HEK293 (cell line): ENCODE data around the gene RASD2.
A peak's percentile ranks its signal among the peaks of the same experiment; 100 is the strongest.

ENCODE experiments used
- CTCF ChIA-PET: fragments of 350-600 bp; formaldehyde crosslinking; extraction: SDS; loops from one replicate; lab custom pipeline; 2021; ENCODE audit warnings: antibody characterized with exemption; lab: Yijun Ruan, JAX
- POLR2A ChIA-PET: fragments of 300-600 bp; formaldehyde crosslinking; extraction: SDS; loops from one replicate; lab custom pipeline; 2020; ENCODE audit warnings: antibody characterized with exemption, inconsistent platforms; lab: Yijun Ruan, JAX
- H3K27ac ChIP-seq: fragments of 200-500 bp; sonication (Bioruptor generic); 2 replicates; pipeline ENCODE4 v1.5.1; 2014; ENCODE audit warnings: low read depth, low read length, control low read depth, inconsistent platforms; ENCODE audit errors: extremely low read depth
- H3K36me3 ChIP-seq, 2 experiments: fragments of 200-500 bp in 1 of 2; sonication (Bioruptor generic) in 1 of 2; 1 replicate in 1 of 2; 2 replicates in 1 of 2; pipeline ENCODE4 v1.5.1; 2014 to 2017; ENCODE audit warnings: inconsistent platforms in 2 of 2, low read length in 2 of 2; ENCODE audit not compliant: control insufficient read depth in 2 of 2, insufficient read depth in 1 of 2
- H3K4me1 ChIP-seq: fragments of 200-500 bp; sonication (Bioruptor generic); 2 replicates; pipeline ENCODE4 v1.5.1; 2014; ENCODE audit warnings: mild to moderate bottlenecking, low read length, inconsistent platforms; ENCODE audit not compliant: control insufficient read depth, insufficient read depth
- H3K4me3 ChIP-seq: 2 replicates; pipeline ENCODE4 v1.5.1; 2011; ENCODE audit warnings: low read depth, mild to moderate bottlenecking, control low read depth, low read length, moderate library complexity
- H3K9me3 ChIP-seq: fragments of 200-500 bp; sonication (Bioruptor generic); 2 replicates; pipeline ENCODE4 v1.5.1; 2014; ENCODE audit warnings: low read depth, low read length, inconsistent platforms; ENCODE audit not compliant: control insufficient read depth, insufficient read depth
- AEBP2 ChIP-seq: fragments of 450-650 bp; formaldehyde crosslinking; IDR thresholded peaks from 2 replicates; pipeline ENCODE4 v1.5.1; 2016; ENCODE audit warnings: missing biosample characterization, missing genetic modification characterization, borderline replicate concordance
- MYNN ChIP-seq: fragments of 450-650 bp; formaldehyde crosslinking; IDR thresholded peaks from 2 replicates; pipeline ENCODE4 v1.5.1; 2016; ENCODE audit warnings: missing biosample characterization, missing genetic modification characterization, borderline replicate concordance
- REST ChIP-seq: fragments of 450-650 bp; formaldehyde crosslinking; IDR thresholded peaks from 2 replicates; pipeline ENCODE4 v1.5.1; 2016; ENCODE audit warnings: missing biosample characterization, missing genetic modification characterization
- ZBTB7A ChIP-seq: fragments of 450-650 bp; formaldehyde crosslinking; IDR thresholded peaks from 2 replicates; pipeline ENCODE4 v1.5.1; 2016; ENCODE audit warnings: low read depth, missing biosample characterization, missing genetic modification characterization
- ZEB2 ChIP-seq: fragments of 450-650 bp; formaldehyde crosslinking; IDR thresholded peaks from 2 replicates; pipeline ENCODE4 v1.5.1; 2016; ENCODE audit warnings: missing biosample characterization, missing genetic modification characterization
- ZIC2 ChIP-seq: fragments of 450-650 bp; formaldehyde crosslinking; IDR thresholded peaks from 2 replicates; pipeline ENCODE4 v1.5.1; 2016; ENCODE audit warnings: missing biosample characterization, missing genetic modification characterization
- ZNF132 ChIP-seq: fragments of 450-650 bp; formaldehyde crosslinking; IDR thresholded peaks from 2 replicates; pipeline ENCODE4 v1.5.1; 2017; ENCODE audit warnings: missing biosample characterization, missing genetic modification characterization, borderline replicate concordance
- ZNF248 ChIP-seq: fragments of 450-650 bp; formaldehyde crosslinking; IDR thresholded peaks from 2 replicates; pipeline ENCODE4 v1.5.1; 2017; ENCODE audit warnings: missing biosample characterization, missing genetic modification characterization
- ZNF266 ChIP-seq: fragments of 450-650 bp; formaldehyde crosslinking; IDR thresholded peaks from 2 replicates; pipeline ENCODE4 v1.5.1; 2016; ENCODE audit warnings: missing biosample characterization, missing genetic modification characterization, low read depth
- ZNF311 ChIP-seq: fragments of 450-650 bp; formaldehyde crosslinking; IDR thresholded peaks from 2 replicates; pipeline ENCODE4 v1.5.1; 2017; ENCODE audit warnings: missing biosample characterization, missing genetic modification characterization, borderline replicate concordance
- ZNF354C ChIP-seq: fragments of 450-650 bp; formaldehyde crosslinking; IDR thresholded peaks from 2 replicates; pipeline ENCODE4 v1.5.1; 2016; ENCODE audit warnings: missing biosample characterization, missing genetic modification characterization, low read depth, borderline replicate concordance
- ZNF37A ChIP-seq: fragments of 450-650 bp; IDR thresholded peaks from 2 replicates; pipeline ENCODE4 v1.5.1; 2018; ENCODE audit warnings: missing biosample characterization, missing genetic modification characterization
- ZNF391 ChIP-seq: fragments of 450-650 bp; formaldehyde crosslinking; IDR thresholded peaks from 2 replicates; pipeline ENCODE4 v1.5.1; 2016; ENCODE audit warnings: low read depth, missing biosample characterization, missing genetic modification characterization, borderline replicate concordance
- ZNF501 ChIP-seq: fragments of 450-650 bp; formaldehyde crosslinking; IDR thresholded peaks from 2 replicates; pipeline ENCODE4 v1.5.1; 2016; ENCODE audit warnings: missing biosample characterization, missing genetic modification characterization
- ZNF600 ChIP-seq: fragments of 450-650 bp; formaldehyde crosslinking; IDR thresholded peaks from 2 replicates; pipeline ENCODE4 v1.5.1; 2016; ENCODE audit warnings: missing biosample characterization, missing genetic modification characterization
- ZNF621 ChIP-seq: fragments of 450-650 bp; formaldehyde crosslinking; IDR thresholded peaks from 2 replicates; pipeline ENCODE4 v1.5.1; 2017; ENCODE audit warnings: missing biosample characterization, missing genetic modification characterization
- ZNF623 ChIP-seq: fragments of 450-650 bp; formaldehyde crosslinking; IDR thresholded peaks from 2 replicates; pipeline ENCODE4 v1.5.1; 2016; ENCODE audit warnings: missing biosample characterization, missing genetic modification characterization
- ZNF624 ChIP-seq: fragments of 450-650 bp; formaldehyde crosslinking; IDR thresholded peaks from 2 replicates; pipeline ENCODE4 v1.5.1; 2017; ENCODE audit warnings: missing biosample characterization, missing genetic modification characterization
- ZNF626 ChIP-seq: fragments of 450-650 bp; sonication (Bioruptor Pico); formaldehyde crosslinking; IDR thresholded peaks from 2 replicates; pipeline ENCODE4 v1.5.1; 2018; ENCODE audit warnings: missing biosample characterization, missing genetic modification characterization, inconsistent platforms
- ZNF654 ChIP-seq: fragments of 450-650 bp; formaldehyde crosslinking; IDR thresholded peaks from 2 replicates; pipeline ENCODE4 v1.5.1; 2016; ENCODE audit warnings: low read depth, missing biosample characterization, missing genetic modification characterization
- ZNF664 ChIP-seq: fragments of 450-650 bp; formaldehyde crosslinking; IDR thresholded peaks from 2 replicates; pipeline ENCODE4 v1.5.1; 2016; ENCODE audit warnings: missing biosample characterization, missing genetic modification characterization
- ZNF670 ChIP-seq: fragments of 450-650 bp; formaldehyde crosslinking; IDR thresholded peaks from 2 replicates; pipeline ENCODE4 v1.5.1; 2016; ENCODE audit warnings: missing biosample characterization, missing genetic modification characterization, low read depth
- ZNF701 ChIP-seq: fragments of 450-650 bp; formaldehyde crosslinking; IDR thresholded peaks from 2 replicates; pipeline ENCODE4 v1.5.1; 2016; ENCODE audit warnings: missing biosample characterization, missing genetic modification characterization
- ZNF785 ChIP-seq: fragments of 450-650 bp; formaldehyde crosslinking; IDR thresholded peaks from 2 replicates; pipeline ENCODE4 v1.5.1; 2016; ENCODE audit warnings: missing biosample characterization, missing genetic modification characterization
- ZNF830 ChIP-seq: fragments of 450-650 bp; IDR thresholded peaks from 2 replicates; pipeline ENCODE4 v1.5.0; 2018; ENCODE audit warnings: missing biosample characterization, missing genetic modification characterization, low read depth, mild to moderate bottlenecking, moderate library complexity
- TF ChIP-seq, protein P1 (sequence below): fragments of 450-650 bp; formaldehyde crosslinking; IDR thresholded peaks from 2 replicates; pipeline ENCODE4 v1.5.1; 2017; ENCODE audit warnings: missing biosample characterization, missing genetic modification characterization

The RASD2 gene

DNA sequence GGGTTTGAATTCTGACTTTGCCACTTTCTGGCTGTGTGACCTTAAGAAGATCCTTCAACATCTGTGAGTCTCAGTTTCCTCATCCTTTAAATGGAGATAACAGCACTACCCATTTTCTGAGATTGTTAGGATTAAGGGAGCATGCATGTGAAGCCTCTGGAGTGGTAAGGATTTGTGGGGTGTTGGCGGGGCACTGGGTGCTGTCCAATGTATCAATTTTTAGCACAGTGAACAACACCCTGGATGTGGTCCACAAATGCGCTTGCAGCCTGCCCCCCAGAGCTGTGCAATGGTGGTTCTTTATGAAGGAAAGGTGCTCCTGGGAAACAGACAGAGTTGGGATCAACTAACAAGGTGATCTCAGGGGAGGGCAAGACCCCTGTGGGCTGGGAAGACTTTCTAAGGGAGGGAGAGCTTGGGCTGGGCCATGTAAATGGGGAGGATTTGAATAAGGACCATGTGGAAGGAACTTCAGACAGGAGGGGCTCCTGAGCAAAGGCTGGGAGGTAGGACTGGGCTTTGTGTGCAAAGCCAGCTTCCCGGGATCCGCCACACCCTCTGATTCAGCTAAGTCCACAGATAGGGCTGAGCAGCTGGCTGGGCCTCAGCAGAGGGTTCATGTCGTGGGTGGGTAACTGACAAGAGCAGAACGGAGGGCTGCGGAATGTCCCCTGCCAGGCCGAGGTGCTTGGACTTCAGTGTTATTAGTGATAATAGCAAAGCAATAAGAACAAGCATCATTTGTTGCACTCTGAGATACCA, 22.7 kb upstream of the RASD2 start:
- no peak for TF ChIP-seq ZNF623 (tag by site-specific recombination)
- peak; percentile 74 for TF ChIP-seq REST (tag by site-specific recombination)
- ChIA-PET POLR2A (no interaction called here), CTCF (no interaction called here)
- Histone ChIP-seq H3K36me3 (no peaks in the 10 kb centered on the region), H3K4me3 (no peak overlapping the region), H3K4me1 (no peaks in the 10 kb centered on the region), H3K27ac (no peak overlapping the region), H3K9me3 (no peaks in the 10 kb centered on the region)

- ChIA-PET POLR2A (no interaction called here), CTCF (no interaction called here)
- no peak for TF ChIP-seq MYNN (tag by site-specific recombination)
- TF ChIP-seq ZNF132 = no peak
- TF ChIP-seq ZNF621 (tag by site-specific recombination) = no peak
- no peak for TF ChIP-seq ZNF391 (tag by site-specific recombination)
- no peak for TF ChIP-seq ZNF664 (tag by site-specific recombination)
- no peak for TF ChIP-seq ZNF248 (tag by site-specific recombination)
These were observed 21.8 kb upstream of the RASD2 start for GRCh38 chr22:35518811-35519210.

GRCh38 chr22:35519306-35520000, 21.2 kb upstream of the RASD2 start:
- TF ChIP-seq ZNF670 (no peak), ZNF654 (no peak), ZNF354C (no peak), ZEB2 (tag by site-specific recombination) (no peak), ZNF624 (tag by site-specific recombination) (no peak), ZBTB7A (no peak), ZNF37A (no peak), ZNF266 (tag by site-specific recombination) (no peak), ZNF830 (no peak), ZNF701 (no peak), ZNF501 (tag by site-specific recombination) (no peak), ZIC2 (tag by site-specific recombination) (no peak), ZNF785 (no peak), ZNF311 (tag by site-specific recombination) (no peak), AEBP2 (no peak), ZNF626 (tag by site-specific recombination) (no peak), ZNF600 (tag by site-specific recombination) (no peak)
- TF ChIP-seq, protein P1, sequence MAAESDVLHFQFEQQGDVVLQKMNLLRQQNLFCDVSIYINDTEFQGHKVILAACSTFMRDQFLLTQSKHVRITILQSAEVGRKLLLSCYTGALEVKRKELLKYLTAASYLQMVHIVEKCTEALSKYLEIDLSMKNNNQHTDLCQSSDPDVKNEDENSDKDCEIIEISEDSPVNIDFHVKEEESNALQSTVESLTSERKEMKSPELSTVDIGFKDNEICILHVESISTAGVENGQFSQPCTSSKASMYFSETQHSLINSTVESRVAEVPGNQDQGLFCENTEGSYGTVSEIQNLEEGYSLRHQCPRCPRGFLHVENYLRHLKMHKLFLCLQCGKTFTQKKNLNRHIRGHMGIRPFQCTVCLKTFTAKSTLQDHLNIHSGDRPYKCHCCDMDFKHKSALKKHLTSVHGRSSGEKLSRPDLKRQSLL (tag by site-specific recombination) = no peak
- ChIA-PET POLR2A (no interaction called here), CTCF (interaction anchor here (0.6 kb wide), 1 partner anchor 106 kb away, joined by 3 read pairs; no protein-coding TSS in a partner anchor)
- Histone ChIP-seq H3K27ac (no peak overlapping the region), H3K4me1 (no peaks in the 10 kb centered on the region), H3K4me3 (no peak overlapping the region), H3K36me3 (no peaks in the 10 kb centered on the region), H3K9me3 (no peaks in the 10 kb centered on the region)

More at GRCh38 chr22:35518811-35519210, 21.8 kb upstream of the RASD2 start:
- H3K27ac ChIP-seq = no peak overlapping the region
- no peaks in the 10 kb centered on the region for H3K36me3 ChIP-seq
- no peaks in the 10 kb centered on the region for H3K4me1 ChIP-seq
- H3K4me3 ChIP-seq = no peak overlapping the region
- H3K9me3 ChIP-seq = no peaks in the 10 kb centered on the region
